GM12878 (cell line): ENCODE measurements around the gene TIMM10. TPM values are rescaled to one million over a fixed set of nuclear protein-coding genes. Genes with fewer than 3 reads are reported as not detected.
A peak's percentile ranks its signal among the peaks of the same experiment; 100 is the strongest.

Experiments
- BHLHE40 ChIP-seq, 2 experiments: fragments of 450-650 bp in 1 of 2; IDR thresholded peaks; 2 replicates each; pipeline ENCODE4 v1.6.1; 2011 to 2017; ENCODE audit warnings: low read depth in 2 of 2, borderline replicate concordance in 1 of 2, improper control_type of control experiment in 1 of 2, low read length in 1 of 2, mild to moderate bottlenecking in 1 of 2
- FOXM1 ChIP-seq: IDR thresholded peaks from 2 replicates; pipeline ENCODE4 v1.6.1; 2012; ENCODE audit warnings: low read depth, mild to moderate bottlenecking, inconsistent platforms, low read length, moderate library complexity
- MYB ChIP-seq: fragments of 150-350 bp; IDR thresholded peaks from 2 replicates; pipeline ENCODE4 v1.6.1; 2014; ENCODE audit warnings: mild to moderate bottlenecking, low read depth, low read length, borderline replicate concordance
- NBN ChIP-seq: fragments of 450-650 bp; IDR thresholded peaks from 2 replicates; pipeline ENCODE4 v1.6.1; 2016
- POLR2A ChIP-seq: IDR thresholded peaks from 2 replicates; pipeline ENCODE4 v1.6.1; 2011; ENCODE audit warnings: low read depth, mild to moderate bottlenecking, low read length
- RELA ChIP-seq: fragments of 450-650 bp; IDR thresholded peaks from 2 replicates; pipeline ENCODE4 v1.8.0; 2014; ENCODE audit warnings: borderline replicate concordance; ENCODE audit not compliant: partially characterized antibody
- RUNX3 ChIP-seq: IDR thresholded peaks from 2 replicates; pipeline ENCODE4 v1.6.1; 2012; ENCODE audit warnings: low read length, inconsistent platforms
- STAT3 ChIP-seq: IDR thresholded peaks from 2 replicates; pipeline ENCODE4 v1.6.1; 2011; ENCODE audit warnings: low read depth, low read length, improper control_type of control experiment
- polyA plus RNA-seq, 11 experiments: library from polyadenylated mRNA; depleted of rRNA in 4 of 11; unstranded in 6 of 11; stranded (reverse) in 5 of 11; fragments of >200 nt; fragmentation: Nextera tagmentation in 4 of 11; fragmentation: Illumina TruSeq in 1 of 11; extraction: Ambion mirVana in 4 of 11; extraction: Trizol in 1 of 11; gene quantifications; 1 replicate in 1 of 11; 2 replicates in 10 of 11; pipeline versions ENCODE4 v1.2.1 to v1.2.3, GENCODE V29; 2011 to 2016; ENCODE audit warnings: inconsistent platforms in 2 of 11, missing spikeins in 2 of 11, low read depth in 1 of 11
- total RNA-seq, 4 experiments: library from RNA; depleted of rRNA in 3 of 4; stranded (reverse); fragments of >200 nt in 3 of 4; fragmentation: Illumina TruSeq in 1 of 4; extraction: Trizol in 1 of 4; gene quantifications; 2 replicates each; pipeline versions ENCODE4 v1.2.1 to v1.2.3, GENCODE V29; 2013 to 2021
- TF ChIP-seq, protein P1 (sequence below): fragments of 450-650 bp; IDR thresholded peaks from 2 replicates; pipeline ENCODE4 v1.6.1; 2017; ENCODE audit warnings: mild to moderate bottlenecking, moderate library complexity
- TF ChIP-seq, protein P2 (sequence below): fragments of 450-650 bp; formaldehyde crosslinking; IDR thresholded peaks from 2 replicates; pipeline ENCODE4 v1.4.0; 2020; ENCODE audit warnings: mild to moderate bottlenecking, moderate library complexity
- TF ChIP-seq, protein P3 (sequence below): IDR thresholded peaks from 2 replicates; pipeline ENCODE4 v1.6.1; 2012; ENCODE audit warnings: mild to moderate bottlenecking, low read depth, low read length
- TF ChIP-seq, protein P4 (sequence below): fragments of 450-650 bp; IDR thresholded peaks from 2 replicates; pipeline ENCODE4 v1.6.1; 2017; ENCODE audit warnings: mild to moderate bottlenecking, moderate library complexity

TIMM10 gene
- total and polyA plus RNA-seq, 10 of the 15 experiments (the other 5 are each of a cell fraction or from before 2014, with no cell fraction given): 148 to 898 (median 206) TPM

DNA sequence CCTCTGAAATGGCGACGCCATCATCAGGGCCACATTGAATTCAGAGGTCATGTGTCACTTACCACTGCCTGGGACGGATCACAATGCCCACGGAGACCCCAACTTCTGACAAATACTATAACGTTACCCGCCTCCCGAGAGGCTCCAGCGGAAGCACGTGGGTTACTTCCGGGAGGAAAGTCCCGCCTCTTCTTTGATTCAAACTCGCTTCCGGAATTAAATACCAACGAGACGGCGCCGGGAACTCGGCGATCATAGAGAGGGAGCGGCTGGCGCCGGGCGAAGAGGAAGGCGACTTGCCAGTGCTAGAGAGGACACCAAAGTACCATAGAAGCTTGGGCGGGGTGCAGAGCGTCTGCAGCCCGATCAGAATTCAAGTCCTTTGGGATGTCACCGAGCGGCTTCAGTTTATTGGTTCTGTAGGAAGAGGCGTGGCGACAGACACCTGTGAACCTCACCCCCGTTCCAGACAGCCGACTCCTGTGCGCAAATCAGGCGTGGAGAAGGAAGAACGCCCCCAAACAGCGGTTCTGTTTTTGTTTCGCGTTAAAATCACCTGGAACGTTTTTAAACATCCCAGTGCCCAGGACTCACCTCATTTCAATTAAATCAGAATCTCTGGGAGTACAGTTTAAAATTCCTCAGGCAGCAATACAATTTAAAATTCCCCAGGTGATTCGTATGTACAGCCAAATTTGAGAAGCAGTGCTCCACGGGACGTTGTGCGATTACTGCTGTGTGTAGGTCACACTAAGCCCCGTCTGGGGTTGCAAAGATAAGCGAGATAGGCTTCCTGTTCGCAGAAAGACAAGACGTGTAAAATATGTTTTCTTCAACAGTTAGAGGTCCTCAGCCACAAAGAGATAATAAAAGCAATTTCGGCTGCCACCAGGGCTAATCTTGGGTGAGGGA, at the start of gene TIMM10 (continued):
- TF ChIP-seq, protein P1, sequence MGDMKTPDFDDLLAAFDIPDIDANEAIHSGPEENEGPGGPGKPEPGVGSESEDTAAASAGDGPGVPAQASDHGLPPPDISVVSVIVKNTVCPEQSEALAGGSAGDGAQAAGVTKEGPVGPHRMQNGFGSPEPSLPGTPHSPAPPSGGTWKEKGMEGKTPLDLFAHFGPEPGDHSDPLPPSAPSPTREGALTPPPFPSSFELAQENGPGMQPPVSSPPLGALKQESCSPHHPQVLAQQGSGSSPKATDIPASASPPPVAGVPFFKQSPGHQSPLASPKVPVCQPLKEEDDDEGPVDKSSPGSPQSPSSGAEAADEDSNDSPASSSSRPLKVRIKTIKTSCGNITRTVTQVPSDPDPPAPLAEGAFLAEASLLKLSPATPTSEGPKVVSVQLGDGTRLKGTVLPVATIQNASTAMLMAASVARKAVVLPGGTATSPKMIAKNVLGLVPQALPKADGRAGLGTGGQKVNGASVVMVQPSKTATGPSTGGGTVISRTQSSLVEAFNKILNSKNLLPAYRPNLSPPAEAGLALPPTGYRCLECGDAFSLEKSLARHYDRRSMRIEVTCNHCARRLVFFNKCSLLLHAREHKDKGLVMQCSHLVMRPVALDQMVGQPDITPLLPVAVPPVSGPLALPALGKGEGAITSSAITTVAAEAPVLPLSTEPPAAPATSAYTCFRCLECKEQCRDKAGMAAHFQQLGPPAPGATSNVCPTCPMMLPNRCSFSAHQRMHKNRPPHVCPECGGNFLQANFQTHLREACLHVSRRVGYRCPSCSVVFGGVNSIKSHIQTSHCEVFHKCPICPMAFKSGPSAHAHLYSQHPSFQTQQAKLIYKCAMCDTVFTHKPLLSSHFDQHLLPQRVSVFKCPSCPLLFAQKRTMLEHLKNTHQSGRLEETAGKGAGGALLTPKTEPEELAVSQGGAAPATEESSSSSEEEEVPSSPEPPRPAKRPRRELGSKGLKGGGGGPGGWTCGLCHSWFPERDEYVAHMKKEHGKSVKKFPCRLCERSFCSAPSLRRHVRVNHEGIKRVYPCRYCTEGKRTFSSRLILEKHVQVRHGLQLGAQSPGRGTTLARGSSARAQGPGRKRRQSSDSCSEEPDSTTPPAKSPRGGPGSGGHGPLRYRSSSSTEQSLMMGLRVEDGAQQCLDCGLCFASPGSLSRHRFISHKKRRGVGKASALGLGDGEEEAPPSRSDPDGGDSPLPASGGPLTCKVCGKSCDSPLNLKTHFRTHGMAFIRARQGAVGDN: no peak
- TF ChIP-seq POLR2A (peak; percentile 79), FOXM1 (peak; percentile 73; the same call in 1 of the 2 replicates), BHLHE40 (IDR thresholded peaks at IDR 0.05; ENCODE audit: borderline replicate concordance in 1 of 2, low read depth in 2 of 2, low read length in 1 of 2) (peak; percentile 5 to 44; a peak in 2 of 4 replicates), NBN (peak; percentile 87), MYB (no peak), RUNX3 (peak; percentile 36; the same call in 1 of the 2 replicates), RELA (no peak), STAT3 (0 out of 2 replicates have a peak, but pooled peaks have one; percentile 15)
- TF ChIP-seq, protein P2, sequence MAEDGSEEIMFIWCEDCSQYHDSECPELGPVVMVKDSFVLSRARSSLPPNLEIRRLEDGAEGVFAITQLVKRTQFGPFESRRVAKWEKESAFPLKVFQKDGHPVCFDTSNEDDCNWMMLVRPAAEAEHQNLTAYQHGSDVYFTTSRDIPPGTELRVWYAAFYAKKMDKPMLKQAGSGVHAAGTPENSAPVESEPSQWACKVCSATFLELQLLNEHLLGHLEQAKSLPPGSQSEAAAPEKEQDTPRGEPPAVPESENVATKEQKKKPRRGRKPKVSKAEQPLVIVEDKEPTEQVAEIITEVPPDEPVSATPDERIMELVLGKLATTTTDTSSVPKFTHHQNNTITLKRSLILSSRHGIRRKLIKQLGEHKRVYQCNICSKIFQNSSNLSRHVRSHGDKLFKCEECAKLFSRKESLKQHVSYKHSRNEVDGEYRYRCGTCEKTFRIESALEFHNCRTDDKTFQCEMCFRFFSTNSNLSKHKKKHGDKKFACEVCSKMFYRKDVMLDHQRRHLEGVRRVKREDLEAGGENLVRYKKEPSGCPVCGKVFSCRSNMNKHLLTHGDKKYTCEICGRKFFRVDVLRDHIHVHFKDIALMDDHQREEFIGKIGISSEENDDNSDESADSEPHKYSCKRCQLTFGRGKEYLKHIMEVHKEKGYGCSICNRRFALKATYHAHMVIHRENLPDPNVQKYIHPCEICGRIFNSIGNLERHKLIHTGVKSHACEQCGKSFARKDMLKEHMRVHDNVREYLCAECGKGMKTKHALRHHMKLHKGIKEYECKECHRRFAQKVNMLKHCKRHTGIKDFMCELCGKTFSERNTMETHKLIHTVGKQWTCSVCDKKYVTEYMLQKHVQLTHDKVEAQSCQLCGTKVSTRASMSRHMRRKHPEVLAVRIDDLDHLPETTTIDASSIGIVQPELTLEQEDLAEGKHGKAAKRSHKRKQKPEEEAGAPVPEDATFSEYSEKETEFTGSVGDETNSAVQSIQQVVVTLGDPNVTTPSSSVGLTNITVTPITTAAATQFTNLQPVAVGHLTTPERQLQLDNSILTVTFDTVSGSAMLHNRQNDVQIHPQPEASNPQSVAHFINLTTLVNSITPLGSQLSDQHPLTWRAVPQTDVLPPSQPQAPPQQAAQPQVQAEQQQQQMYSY (CRISPR knock-in tag): no peak
- TF ChIP-seq, protein P3, sequence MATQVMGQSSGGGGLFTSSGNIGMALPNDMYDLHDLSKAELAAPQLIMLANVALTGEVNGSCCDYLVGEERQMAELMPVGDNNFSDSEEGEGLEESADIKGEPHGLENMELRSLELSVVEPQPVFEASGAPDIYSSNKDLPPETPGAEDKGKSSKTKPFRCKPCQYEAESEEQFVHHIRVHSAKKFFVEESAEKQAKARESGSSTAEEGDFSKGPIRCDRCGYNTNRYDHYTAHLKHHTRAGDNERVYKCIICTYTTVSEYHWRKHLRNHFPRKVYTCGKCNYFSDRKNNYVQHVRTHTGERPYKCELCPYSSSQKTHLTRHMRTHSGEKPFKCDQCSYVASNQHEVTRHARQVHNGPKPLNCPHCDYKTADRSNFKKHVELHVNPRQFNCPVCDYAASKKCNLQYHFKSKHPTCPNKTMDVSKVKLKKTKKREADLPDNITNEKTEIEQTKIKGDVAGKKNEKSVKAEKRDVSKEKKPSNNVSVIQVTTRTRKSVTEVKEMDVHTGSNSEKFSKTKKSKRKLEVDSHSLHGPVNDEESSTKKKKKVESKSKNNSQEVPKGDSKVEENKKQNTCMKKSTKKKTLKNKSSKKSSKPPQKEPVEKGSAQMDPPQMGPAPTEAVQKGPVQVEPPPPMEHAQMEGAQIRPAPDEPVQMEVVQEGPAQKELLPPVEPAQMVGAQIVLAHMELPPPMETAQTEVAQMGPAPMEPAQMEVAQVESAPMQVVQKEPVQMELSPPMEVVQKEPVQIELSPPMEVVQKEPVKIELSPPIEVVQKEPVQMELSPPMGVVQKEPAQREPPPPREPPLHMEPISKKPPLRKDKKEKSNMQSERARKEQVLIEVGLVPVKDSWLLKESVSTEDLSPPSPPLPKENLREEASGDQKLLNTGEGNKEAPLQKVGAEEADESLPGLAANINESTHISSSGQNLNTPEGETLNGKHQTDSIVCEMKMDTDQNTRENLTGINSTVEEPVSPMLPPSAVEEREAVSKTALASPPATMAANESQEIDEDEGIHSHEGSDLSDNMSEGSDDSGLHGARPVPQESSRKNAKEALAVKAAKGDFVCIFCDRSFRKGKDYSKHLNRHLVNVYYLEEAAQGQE: no peak
- TF ChIP-seq, protein P4, sequence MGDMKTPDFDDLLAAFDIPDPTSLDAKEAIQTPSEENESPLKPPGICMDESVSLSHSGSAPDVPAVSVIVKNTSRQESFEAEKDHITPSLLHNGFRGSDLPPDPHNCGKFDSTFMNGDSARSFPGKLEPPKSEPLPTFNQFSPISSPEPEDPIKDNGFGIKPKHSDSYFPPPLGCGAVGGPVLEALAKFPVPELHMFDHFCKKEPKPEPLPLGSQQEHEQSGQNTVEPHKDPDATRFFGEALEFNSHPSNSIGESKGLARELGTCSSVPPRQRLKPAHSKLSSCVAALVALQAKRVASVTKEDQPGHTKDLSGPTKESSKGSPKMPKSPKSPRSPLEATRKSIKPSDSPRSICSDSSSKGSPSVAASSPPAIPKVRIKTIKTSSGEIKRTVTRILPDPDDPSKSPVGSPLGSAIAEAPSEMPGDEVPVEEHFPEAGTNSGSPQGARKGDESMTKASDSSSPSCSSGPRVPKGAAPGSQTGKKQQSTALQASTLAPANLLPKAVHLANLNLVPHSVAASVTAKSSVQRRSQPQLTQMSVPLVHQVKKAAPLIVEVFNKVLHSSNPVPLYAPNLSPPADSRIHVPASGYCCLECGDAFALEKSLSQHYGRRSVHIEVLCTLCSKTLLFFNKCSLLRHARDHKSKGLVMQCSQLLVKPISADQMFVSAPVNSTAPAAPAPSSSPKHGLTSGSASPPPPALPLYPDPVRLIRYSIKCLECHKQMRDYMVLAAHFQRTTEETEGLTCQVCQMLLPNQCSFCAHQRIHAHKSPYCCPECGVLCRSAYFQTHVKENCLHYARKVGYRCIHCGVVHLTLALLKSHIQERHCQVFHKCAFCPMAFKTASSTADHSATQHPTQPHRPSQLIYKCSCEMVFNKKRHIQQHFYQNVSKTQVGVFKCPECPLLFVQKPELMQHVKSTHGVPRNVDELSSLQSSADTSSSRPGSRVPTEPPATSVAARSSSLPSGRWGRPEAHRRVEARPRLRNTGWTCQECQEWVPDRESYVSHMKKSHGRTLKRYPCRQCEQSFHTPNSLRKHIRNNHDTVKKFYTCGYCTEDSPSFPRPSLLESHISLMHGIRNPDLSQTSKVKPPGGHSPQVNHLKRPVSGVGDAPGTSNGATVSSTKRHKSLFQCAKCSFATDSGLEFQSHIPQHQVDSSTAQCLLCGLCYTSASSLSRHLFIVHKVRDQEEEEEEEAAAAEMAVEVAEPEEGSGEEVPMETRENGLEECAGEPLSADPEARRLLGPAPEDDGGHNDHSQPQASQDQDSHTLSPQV: no peak
